Measurements from ENCODE around the gene AGBL4.
A peak's percentile ranks its signal among the peaks of the same experiment; 100 is the strongest.

Gene AGBL4

GRCh38 chr1:48536477-48536876 is 1487.3 kb downstream of the AGBL4 start:
- no peak overlapping the region for H3K4me3 ChIP-seq (ENCODE audit: low read depth, low read length, poor library complexity, severe bottlenecking)
- H3K27ac ChIP-seq (ENCODE audit: low read depth, low read length, poor library complexity, severe bottlenecking), result no peak overlapping the region
- H3K9ac ChIP-seq (ENCODE audit: low read length), result no peak overlapping the region
- H3F3A ChIP-seq (ENCODE audit: insufficient read depth, low read length), result no peaks in the 10 kb centered on the region
- no peaks in the 10 kb centered on the region for H3K9me2 ChIP-seq (ENCODE audit: low read depth, low read length)
- no peak overlapping the region for H3K4me2 ChIP-seq (ENCODE audit: low read length)
- H3K9me3 ChIP-seq (ENCODE audit: low read length), result no peaks in the 10 kb centered on the region
- no peaks in the 10 kb centered on the region for H3K27me3 ChIP-seq (ENCODE audit: insufficient read depth, low read length)
- H3K36me3 ChIP-seq (ENCODE audit: insufficient read depth, low read length), result no peaks in the 10 kb centered on the region
- no peaks in the 10 kb centered on the region for H3K4me1 ChIP-seq (ENCODE audit: insufficient read depth, low read length, severe bottlenecking)
- no peaks in the 10 kb centered on the region for H3K79me2 ChIP-seq (ENCODE audit: insufficient read depth, low read length)
- H4K20me1 ChIP-seq (ENCODE audit: insufficient read depth, low read length), result no peaks in the 10 kb centered on the region
- H2AFZ ChIP-seq (ENCODE audit: low read length), result no peak overlapping the region
- TF ChIP-seq EZH2 (IDR thresholded peaks at IDR 0.05; ENCODE audit: borderline replicate concordance, low read length) (no peak), CTCF (IDR thresholded peaks at IDR 0.05; ENCODE audit: low read length) (no peak)

- Histone ChIP-seq H3K4me2 (ENCODE audit: low read length) (no peak overlapping the region), H3K79me2 (ENCODE audit: insufficient read depth, low read length) (no peaks in the 10 kb centered on the region)
- TF ChIP-seq EZH2 (IDR thresholded peaks at IDR 0.05; ENCODE audit: borderline replicate concordance, low read length) (no peak), CTCF (IDR thresholded peaks at IDR 0.05; ENCODE audit: low read length) (no peak)
Observed at GRCh38 chr1:48532976-48533375, 1490.8 kb downstream of the AGBL4 start.

GRCh38 chr1:48530727-48531351 is 1492.9 kb downstream of the AGBL4 start:
- peak; percentile 86 for TF ChIP-seq CTCF (IDR thresholded peaks at IDR 0.05; ENCODE audit: low read length)
- TF ChIP-seq EZH2 (IDR thresholded peaks at IDR 0.05; ENCODE audit: borderline replicate concordance, low read length), result no peak
- H3K4me2 ChIP-seq (ENCODE audit: low read length), result no peak overlapping the region
- H3K36me3 ChIP-seq (ENCODE audit: insufficient read depth, low read length), result no peaks in the 10 kb centered on the region
- no peaks in the 10 kb centered on the region for H3K9me3 ChIP-seq (ENCODE audit: low read length)
- H3K9ac ChIP-seq (ENCODE audit: low read length), result no peak overlapping the region
- H3K27me3 ChIP-seq (ENCODE audit: insufficient read depth, low read length), result no peaks in the 10 kb centered on the region
- no peaks in the 10 kb centered on the region for H3F3A ChIP-seq (ENCODE audit: insufficient read depth, low read length)
- H3K27ac ChIP-seq (ENCODE audit: low read depth, low read length, poor library complexity, severe bottlenecking), result no peak overlapping the region
- H3K4me3 ChIP-seq (ENCODE audit: low read depth, low read length, poor library complexity, severe bottlenecking), result no peak overlapping the region
- no peaks in the 10 kb centered on the region for H3K4me1 ChIP-seq (ENCODE audit: insufficient read depth, low read length, severe bottlenecking)
- no peaks in the 10 kb centered on the region for H4K20me1 ChIP-seq (ENCODE audit: insufficient read depth, low read length)
- no peaks in the 10 kb centered on the region for H3K79me2 ChIP-seq (ENCODE audit: insufficient read depth, low read length)
- no peaks in the 10 kb centered on the region for H3K9me2 ChIP-seq (ENCODE audit: low read depth, low read length)
- H2AFZ ChIP-seq (ENCODE audit: low read length), result no peak overlapping the region

More at GRCh38 chr1:48532976-48533375, 1490.8 kb downstream of the AGBL4 start:
- H3K4me1 ChIP-seq (ENCODE audit: insufficient read depth, low read length, severe bottlenecking), result no peaks in the 10 kb centered on the region
- no peaks in the 10 kb centered on the region for H3K9me3 ChIP-seq (ENCODE audit: low read length)
- no peak overlapping the region for H2AFZ ChIP-seq (ENCODE audit: low read length)
- H3K9ac ChIP-seq (ENCODE audit: low read length), result no peak overlapping the region
- H3K4me3 ChIP-seq (ENCODE audit: low read depth, low read length, poor library complexity, severe bottlenecking), result no peak overlapping the region
- no peaks in the 10 kb centered on the region for H3F3A ChIP-seq (ENCODE audit: insufficient read depth, low read length)
- H4K20me1 ChIP-seq (ENCODE audit: insufficient read depth, low read length), result no peaks in the 10 kb centered on the region
- no peak overlapping the region for H3K27ac ChIP-seq (ENCODE audit: low read depth, low read length, poor library complexity, severe bottlenecking)
- no peaks in the 10 kb centered on the region for H3K36me3 ChIP-seq (ENCODE audit: insufficient read depth, low read length)
- H3K9me2 ChIP-seq (ENCODE audit: low read depth, low read length), result no peaks in the 10 kb centered on the region
- no peaks in the 10 kb centered on the region for H3K27me3 ChIP-seq (ENCODE audit: insufficient read depth, low read length)

All from OCI-LY1 (cell line).